Activated CD4-positive, alpha-beta T cell treated with anti-CD3 and anti-CD28 coated beads, Interleukin-2, amount 50 U/mL, for 1 hour (primary cell): ENCODE data around the gene TRMT10C.
"Not testable (repeated sequence)": the region's sequence is repeated elsewhere in the genome, so short reads cannot be mapped to it uniquely, and the experiment has no call there.

Source experiments
- DNase-seq: peaks from one replicate; pipeline ENCODE4 v3.0.0-alpha.2; 2020

Gene TRMT10C

DNA sequence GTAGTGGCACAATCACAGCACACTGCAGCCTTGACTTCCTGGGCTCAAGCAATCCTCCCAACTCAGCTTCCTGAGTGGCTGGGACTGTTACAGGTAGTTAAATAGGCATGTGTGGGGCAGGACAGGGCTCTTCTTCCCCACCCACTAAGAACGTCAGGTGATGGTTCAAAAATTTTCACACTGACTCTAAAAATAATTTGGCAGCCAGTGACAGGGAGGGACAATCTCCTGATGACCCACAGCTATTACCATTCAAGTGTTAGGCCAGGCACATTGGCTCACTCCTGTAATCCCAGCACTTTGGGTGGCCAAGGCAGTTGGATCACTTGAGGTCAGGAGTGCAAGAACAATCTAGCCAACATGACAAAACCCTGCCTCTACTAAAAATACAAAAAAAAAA lies 12.2 kb upstream of the TRMT10C start:
- DNase-seq, result no peak

DNA sequence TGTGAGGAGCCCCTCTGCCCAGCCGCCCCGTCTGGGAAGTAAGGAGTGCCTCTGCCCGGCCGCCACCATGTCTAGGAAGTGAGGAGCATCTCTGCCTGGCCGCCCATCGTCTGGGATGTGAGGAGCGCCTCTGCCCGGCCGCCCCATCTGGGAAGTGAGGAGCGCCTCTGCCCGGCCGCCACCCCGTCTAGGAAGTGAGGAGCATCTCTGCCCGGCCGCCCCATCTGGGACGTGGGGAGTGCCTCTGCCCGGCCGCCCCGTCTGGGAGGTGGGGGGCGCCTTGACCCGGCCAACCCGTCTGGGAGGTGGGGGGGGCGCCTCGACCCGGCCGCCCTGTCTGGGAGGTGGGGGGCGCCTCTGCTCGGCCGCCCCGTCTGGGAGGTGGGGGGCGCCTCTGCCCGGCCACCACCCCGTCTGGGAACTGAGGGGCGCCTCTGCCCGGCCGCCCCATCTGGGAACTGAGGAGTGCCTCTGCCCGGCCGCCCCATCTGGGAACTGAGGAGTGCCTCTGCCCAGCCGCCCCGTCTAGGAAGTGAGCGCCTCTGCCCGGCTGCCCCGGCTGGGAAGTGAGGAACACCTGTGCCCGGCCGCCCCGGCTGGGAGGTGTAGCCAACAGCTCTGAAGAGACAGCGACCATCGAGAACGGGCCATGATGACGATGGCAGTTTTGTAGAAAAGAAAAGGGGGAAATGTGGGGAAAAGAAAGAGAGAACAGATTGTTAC lies 10.1 kb upstream of the TRMT10C start:
- not testable (repeated sequence) for DNase-seq

DNA sequence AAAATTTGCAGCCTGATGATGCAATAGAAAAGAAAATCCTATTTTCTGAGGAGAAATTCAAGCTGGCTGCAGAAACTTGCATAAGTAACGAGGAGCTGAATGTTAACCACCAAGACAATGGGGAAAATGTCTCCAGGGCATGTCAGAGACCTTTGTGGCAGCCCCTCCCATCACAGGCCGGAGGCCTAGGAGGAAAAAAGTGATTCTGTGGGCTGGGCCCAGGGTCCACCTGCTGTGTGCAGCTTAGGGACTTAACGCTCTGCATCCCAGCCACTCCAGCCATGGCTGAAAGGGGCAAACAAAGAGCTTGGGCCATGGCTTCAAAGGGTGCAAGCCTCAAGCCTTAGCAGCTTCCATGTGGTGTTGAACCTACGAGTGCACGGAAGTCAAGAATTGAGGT lies 8.3 kb upstream of the TRMT10C start:
- DNase-seq, result not testable (repeated sequence)

DNA sequence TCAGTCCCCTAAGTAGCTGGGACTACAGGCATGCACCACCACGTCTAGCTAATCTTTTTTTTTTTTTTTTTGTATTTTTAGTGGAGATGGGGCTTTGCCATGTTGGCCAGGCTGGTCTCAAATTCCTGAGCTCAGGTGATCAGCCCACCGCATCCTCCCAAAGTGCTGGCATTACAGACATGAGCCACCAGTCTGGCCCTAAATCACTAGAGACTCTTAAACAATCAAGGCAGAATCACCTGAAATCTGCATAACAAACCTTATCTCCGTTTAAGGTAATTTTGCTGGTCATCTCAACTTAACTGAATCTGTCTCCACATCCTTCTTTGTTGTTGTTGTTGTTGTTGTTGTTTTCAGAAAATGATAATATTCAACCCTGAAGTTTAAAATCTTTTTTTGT lies 5.6 kb upstream of the TRMT10C start:
- no peak for DNase-seq

DNA sequence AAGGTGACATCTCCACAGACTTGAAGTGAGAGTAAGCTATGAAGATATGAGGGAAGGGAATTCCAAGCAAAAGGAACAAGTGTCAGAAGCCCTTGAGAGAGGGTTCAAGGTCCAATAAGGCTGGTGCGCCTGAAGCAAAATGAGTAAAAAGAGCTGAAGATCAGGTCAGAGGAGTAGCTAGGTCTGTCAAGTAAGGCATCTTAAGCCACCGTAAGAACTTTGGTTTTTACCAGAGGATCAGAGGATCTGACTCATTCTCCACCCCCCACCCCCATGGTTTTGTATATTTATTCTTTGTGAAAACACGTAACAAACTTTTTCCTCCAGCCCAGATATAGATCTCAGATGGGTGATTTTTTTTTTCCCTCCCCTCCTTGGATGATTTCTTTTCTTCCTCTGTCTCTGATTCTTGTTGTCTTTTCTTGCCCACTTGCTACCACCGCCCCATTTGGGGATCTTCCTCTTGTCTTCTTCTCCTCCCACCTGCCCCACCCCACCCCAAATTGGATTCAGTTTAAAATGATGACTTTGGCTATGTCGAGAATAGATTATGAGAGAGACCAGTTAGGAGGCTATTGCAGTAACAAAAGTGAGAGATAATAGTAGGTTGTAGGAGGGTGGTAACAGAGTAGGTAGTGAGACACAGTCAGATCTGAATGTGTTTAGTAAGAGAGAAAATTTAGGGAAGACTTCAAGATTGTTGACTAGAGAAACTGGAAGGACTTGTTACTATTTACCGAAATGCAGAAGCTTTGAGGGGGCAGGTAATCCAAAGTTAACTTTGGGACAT lies 6.1 kb downstream of the TRMT10C start:
- no peak for DNase-seq

DNA sequence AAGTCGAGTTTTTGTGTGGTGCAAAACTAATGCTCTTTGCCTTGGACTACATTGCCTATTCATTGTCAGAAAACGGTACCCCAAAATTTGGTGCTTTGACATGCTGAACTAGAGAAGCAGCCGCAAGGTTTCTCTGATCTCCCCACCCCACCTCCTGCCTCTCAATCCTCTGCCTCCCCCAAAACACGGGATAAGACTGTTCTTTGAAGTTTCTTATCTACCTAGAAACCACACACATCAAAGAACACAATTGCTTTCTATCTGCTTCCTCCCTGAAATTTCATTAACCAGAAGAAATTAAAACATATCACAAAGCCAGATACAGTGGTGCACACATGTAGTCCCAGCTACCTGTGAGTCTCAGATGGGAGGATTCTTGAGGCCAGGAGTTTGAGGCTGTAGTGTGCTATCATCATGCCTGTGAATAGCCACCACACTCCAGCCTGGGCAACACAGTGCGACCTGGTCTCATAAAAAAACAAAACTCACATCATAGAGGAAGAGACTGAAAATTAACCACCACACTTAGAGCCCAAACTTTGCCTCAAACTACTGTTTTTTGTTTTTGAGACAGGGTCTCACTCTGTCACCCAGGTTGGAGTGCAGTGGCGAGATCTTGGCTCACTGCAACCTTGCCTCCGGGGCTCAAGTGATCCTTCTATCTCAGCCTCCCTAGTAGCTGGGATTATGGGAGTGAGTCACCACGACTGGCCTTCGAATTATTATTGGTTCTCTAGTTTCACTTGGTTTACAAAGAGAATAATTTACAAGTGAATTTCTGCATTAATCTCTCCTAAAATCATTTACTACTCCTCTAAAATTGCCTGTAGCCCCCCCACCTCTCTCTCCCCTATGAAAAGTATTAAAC lies 9.6 kb downstream of the TRMT10C start:
- DNase-seq, result no peak

DNA sequence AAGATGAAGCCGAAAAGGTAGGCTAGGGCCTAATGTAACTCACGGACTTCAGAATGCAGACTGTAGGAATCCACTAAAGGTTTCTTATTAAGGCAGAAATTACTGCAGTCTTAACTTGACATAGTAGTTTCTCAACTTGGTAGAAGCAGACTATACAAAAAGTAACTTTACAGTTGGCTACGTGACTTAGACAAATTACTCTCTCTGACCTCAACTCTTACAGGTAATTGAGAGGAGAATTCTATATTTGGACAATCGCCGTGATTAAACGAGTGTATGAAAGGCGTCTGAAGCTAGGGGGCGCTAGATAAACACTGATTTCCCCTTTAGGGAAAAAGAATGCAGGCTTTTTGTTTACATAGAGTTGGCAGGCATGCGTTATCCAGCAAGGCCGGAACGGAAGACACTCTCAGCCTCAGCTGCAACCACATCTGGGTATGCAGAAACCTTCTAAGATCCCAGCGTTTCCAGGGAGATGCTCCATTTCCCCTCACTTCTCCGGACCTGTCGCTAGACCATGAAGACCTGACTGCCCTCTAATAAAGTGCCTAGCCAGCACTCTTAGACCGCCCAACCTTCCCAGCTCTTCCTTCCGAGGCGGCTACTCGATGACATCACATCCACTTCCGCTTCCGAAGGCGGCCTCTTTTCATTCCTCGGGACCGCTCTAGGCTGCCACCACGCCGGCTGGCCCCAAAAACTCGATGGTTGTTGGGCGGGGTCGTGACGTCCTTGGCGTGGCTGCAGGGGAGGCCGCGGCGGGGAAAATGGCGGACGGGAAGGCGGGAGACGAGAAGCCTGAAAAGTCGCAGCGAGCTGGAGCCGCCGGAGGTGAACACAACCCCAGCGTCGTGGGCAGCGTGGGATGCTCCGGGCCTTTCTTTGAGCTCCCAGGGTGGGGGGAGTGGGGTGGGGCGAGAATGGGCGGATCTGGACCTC lies 12.1 kb downstream of the TRMT10C start, which contains the start of gene PCNP:
TSS of gene PCNP (plus strand) at position 732 of the 939 bp plus-strand sequence. CDS start at position 768, 36 bp downstream.
- peak; percentile 99 for DNase-seq

DNA sequence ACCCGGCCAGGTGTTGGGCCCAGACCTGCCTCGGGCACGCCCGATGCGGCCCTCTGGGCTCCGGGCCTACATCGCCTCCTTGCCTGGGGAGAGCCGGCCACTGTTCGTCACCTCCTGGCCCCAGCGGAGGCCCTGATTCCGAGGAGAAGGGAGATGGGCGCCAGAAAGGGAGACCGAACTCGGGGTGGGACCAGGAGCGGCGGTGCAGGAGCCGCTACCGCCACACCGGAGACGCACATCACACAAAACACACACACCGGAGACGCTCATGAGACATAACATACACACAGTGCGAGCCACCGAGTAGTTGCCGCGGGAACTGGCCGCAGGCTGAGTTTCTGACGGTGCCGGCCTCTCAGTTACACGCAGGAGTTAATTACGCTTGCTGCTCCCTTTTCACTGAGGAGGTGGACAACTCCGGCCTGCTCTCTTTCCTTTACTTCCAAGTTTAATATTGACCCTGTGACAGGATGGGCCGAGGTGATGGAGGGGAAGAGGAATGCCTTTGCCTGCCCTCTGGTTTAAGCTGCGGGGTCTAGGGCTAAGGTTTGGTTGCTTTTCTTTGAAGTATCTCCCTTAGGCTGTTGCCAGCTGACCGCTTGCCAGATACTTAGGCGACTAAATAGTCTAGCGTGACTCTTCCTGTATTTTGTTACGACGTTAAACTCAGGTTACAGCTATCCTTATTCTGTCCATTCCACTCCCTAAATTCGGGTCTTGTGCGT lies 12.9 kb downstream of the TRMT10C start:
- peak; percentile 43 for DNase-seq

DNA sequence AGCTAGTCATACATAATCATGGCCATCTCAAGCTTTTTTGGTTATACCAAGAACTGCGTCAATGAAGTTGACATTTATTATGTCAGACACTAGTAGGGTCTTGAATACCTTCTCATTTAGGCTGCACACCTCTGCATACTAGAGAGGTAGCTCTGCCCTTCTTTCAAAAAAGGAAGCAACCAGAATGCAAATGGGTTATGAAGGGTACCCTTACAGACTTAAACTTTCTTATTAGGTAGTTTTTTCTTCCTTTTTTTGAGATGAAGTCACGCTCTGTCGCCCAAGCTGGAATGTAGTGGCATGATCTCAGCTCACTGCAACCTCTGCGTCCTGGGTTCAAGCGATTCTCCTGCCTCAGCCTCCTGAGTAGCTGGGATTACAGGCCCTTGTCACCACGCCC lies 15.6 kb downstream of the TRMT10C start:
- DNase-seq, result no peak

DNA sequence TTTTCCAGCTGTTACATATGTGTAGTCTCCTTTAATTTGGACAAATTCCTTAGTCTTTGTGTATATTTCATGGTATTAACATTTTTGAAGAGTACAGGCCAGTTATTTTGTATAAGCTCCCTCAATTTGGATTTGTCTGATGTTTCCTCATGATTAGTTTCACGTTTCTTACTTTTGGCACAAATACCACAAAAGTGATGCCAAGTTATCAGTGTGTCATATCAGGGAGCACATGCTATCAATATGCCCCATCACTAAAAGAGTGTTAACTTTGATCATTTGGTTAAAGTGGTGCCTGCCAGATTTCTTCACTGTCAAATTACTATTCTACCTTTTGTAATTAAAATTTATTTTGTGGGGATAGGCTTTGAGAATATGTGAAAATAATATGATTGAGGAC lies 26.9 kb downstream of the TRMT10C start:
- DNase-seq, result no peak

DNA sequence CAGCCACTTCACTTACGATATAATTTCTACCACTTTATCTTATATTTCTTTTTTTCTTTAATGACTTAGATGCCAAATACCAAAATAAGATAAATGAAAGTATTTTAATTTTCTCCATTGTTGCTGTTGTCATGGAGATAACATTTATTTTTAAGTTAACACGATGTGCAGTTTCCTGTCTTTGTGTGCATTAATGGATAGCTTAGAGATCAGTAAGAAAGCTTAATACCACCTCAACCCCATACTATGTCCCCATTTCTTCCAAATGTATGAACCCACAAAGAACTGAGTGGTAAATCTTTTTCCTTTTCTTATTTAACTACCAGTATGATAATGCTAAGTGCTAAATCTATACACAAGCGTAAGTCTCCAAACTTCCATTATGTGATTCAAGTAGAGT lies 29.4 kb downstream of the TRMT10C start:
- DNase-seq, result no peak

DNA sequence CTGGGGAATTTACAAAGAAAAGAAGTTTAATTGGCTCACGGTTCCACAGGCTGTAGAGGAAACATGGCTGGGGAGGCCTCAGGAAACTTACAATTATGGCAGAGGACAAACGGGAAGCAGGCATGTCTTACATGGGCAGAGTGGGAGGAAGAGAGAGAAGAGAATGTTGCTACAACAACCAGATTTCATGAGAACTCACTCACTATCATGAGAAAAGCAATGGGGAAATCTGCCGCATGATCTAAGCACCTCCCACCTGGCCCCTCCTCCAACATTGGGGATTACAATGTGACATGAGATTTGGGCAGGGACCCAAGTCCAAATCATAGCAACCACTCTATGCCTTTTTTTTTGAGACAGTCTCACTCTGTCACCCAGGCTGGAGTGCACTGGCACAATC lies 41.1 kb downstream of the TRMT10C start:
- no peak for DNase-seq

DNA sequence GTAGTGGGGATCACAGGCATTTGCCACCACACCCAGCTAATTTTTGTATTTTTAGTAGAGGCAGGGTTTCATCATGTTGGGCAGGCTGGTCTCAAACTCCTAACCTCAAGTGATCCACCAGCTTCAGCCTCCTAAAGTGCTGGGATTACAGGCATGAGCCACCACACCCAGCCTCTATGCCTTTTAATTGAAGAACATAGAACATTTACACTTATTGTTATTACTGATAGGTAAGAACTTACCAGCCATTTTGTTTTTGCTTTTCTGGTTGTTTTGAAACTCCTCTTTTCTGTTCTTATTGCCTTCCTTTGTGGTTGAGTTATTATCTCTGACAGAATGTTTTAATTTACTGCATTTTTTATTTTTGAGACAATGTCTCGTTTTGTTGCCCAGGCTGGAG lies 41.5 kb downstream of the TRMT10C start:
- no peak for DNase-seq

DNA sequence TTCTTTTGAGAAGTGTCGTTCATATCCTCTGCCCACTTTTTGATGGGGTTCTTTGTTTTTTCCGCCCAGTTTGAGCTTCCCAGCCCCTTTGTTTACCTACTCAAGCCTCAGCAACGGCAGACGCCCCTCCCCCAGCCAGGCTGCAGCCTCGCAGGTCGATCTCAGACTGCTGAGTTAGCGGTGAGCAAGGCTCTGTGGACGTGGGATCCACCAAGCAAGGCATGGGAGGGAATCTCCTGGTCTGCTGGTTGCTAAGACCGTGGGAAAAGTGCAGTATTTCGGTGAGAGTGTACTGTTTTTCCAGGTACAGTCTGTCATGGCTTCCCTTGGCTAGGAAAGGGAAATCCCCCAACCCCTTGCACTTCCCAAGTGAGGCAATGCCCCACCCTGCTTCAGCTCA lies 43.7 kb downstream of the TRMT10C start:
- not testable (repeated sequence) for DNase-seq

DNA sequence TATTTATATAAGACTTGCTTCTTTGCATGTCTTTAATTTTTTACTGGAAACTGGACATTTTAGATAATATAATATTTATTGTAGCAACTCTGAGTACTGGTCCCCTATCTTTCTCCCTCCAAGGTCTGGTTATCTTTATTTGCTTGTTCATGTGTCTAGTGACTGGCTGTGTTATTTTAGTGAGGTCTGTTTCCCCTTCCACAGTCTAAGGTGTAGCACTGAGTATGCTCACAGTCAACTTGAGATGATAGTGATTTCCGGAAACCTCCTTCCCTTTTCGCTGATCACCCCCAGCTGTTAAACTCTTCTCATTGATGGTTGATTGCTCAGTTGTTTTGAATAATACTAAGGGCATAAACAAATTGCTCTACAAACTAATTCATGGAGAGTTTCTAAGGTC lies 49.4 kb downstream of the TRMT10C start:
- no peak for DNase-seq

DNA sequence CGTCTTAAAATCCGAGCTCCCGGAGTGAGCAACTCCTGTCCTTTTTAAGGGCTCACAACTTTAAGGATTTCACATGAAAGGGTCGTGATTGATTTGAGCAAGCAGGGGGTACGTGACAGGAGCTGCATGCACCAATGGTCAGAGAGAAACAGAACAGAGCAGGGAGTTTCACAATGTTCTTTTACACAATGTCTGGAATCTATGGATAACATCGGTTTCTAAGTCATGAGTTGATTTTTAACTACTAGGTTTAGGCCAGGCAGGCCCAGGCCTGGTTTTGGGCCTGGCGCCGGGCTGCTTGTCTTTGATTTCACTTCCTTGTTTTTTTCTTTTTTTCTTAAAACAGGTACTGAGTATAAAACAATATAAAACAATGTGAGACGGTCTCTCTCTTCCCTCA lies 51.3 kb downstream of the TRMT10C start:
- not testable (repeated sequence) for DNase-seq

DNA sequence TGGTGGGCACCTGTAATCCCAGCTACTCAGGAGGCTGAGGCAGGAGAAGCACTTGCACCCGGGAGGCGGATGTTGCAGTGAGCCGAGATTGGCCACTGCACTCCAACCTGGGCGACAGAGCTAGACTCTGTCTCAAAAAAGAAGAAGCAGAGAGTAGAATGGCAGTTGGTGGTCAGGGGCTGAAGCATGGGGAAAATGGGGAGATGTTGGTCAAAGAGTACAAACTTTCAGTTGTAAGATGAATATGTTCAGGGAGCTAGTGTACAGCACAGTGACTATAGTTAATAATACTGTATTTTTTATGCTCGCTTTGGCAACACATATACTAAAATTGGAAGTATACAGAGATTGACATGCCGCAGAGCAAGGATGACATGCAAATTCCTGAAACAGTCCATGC lies 53.9 kb downstream of the TRMT10C start:
- no peak for DNase-seq
